Heart left ventricle (tissue), 16 donors: Measurements from ENCODE around the gene CD59. TPM values are rescaled to one million over a fixed set of nuclear protein-coding genes. Genes with fewer than 3 reads are reported as not detected.
A peak's percentile ranks its signal among the peaks of the same experiment; 100 is the strongest.

Source experiments
- ATAC-seq, 4 donors: fragments of 200-7000 bp; cut with Tn5 transposase; one replicate each; pipeline ENCODE4 v1.9.1; 2020 to 2022; ENCODE audit warnings: moderate library complexity in 4 of 4, mild to moderate bottlenecking in 3 of 4, moderate number of reproducible peaks in 1 of 4
- DNase-seq, 5 donors: peaks; one replicate each; pipeline ENCODE4 v3.0.0-alpha.2; 2020
- H3K27ac ChIP-seq, 12 donors: fragments of 200-600 bp; sonication (generic) in 4 of 12; one replicate each; pipeline versions ENCODE4 v1.5.0 to v1.8.0; 2016 to 2022; ENCODE audit warnings: mild to moderate bottlenecking in 2 of 12
- H3K27me3 ChIP-seq, 9 donors: fragments of 200-600 bp; sonication (generic) in 2 of 9; one replicate each; pipeline versions ENCODE4 v1.5.1 to v1.8.0; 2016 to 2022; ENCODE audit warnings: mild to moderate bottlenecking in 3 of 9
- H3K36me3 ChIP-seq, 9 donors: fragments of 200-600 bp; sonication (generic) in 2 of 9; one replicate each; pipeline versions ENCODE4 v1.5.0 to v1.8.0; 2018 to 2022; ENCODE audit warnings: mild to moderate bottlenecking in 2 of 9
- H3K4me1 ChIP-seq, 12 donors: fragments of 200-600 bp; sonication (generic) in 4 of 12; one replicate each; pipeline versions ENCODE4 v1.5.0 to v1.8.0; 2016 to 2022; ENCODE audit warnings: mild to moderate bottlenecking in 3 of 12
- H3K4me3 ChIP-seq, 12 donors: fragments of 200-600 bp; sonication (generic) in 4 of 12; one replicate each; pipeline versions ENCODE4 v1.5.0 to v1.8.0; 2017 to 2022; ENCODE audit warnings: mild to moderate bottlenecking in 9 of 12, moderate library complexity in 4 of 12
- H3K9me3 ChIP-seq, 12 donors: fragments of 200-600 bp; sonication (generic) in 4 of 12; one replicate each; pipeline versions ENCODE4 v1.5.0 to v1.8.0; 2016 to 2022; ENCODE audit warnings: mild to moderate bottlenecking in 1 of 12
- CTCF ChIP-seq, 12 donors: fragments of 200-600 bp; sonication (generic) in 4 of 12; IDR thresholded peaks; one replicate each; pipeline versions ENCODE4 v1.5.0 to v1.8.0; 2018 to 2022; ENCODE audit warnings: antibody characterized with exemption in 12 of 12, mild to moderate bottlenecking in 5 of 12
- POLR2A ChIP-seq, 2 donors: fragments of 450-650 bp; IDR thresholded peaks; one replicate each; pipeline ENCODE4 v1.6.1; 2017; ENCODE audit warnings: antibody characterized with exemption in 2 of 2, mild to moderate bottlenecking in 2 of 2, moderate library complexity in 2 of 2
- WGBS, 4 donors: extraction: QIAGEN DNeasy Blood & Tissue Kit in 2 of 4; methylation state at CpG; one replicate each; pipeline versions ENCODE4 v1.1.5 to v1.1.7; 2013 to 2018; 5-methylcytosine and 5-hydroxymethylcytosine counted together
- intact Hi-C, 10 donors: fragments of 100-400 bp; cut with DNase I; formaldehyde crosslinking; loops; one replicate each; pipeline versions ENCODE4 v1.11.1 to v1.14.2; 2022
- polyA plus RNA-seq, 2 donors: library from polyadenylated mRNA; stranded (reverse); fragments of 200-250 nt; gene quantifications; one replicate each; pipeline ENCODE4 v1.2.3, GENCODE V29; 2013
- total RNA-seq, 9 donors: library from RNA; depleted of rRNA in 2 of 9; stranded (reverse); fragments of >200 nt in 2 of 9; fragmentation: NEBNext Ultra II Directional in 3 of 9; extraction: Animal tissue kit (Norgen Biotek cat#: 25700) in 3 of 9; gene quantifications; one replicate each; pipeline versions ENCODE4 v1.1.0 to v1.2.4, GENCODE V29; 2016 to 2023
- donor health status: ischemic (EF 13 %, LVEDD 7.1; RV severe dilation, severe dysfunction).
- donor health status: healthy with polysubstance abuse.
- donor health status: DM: no; HTN: yes; CAD: no.
- donor health status: DM: no; HTN: no; CAD: no.
- donor health status: ischemic (EF 25% LVEDD 6.9; RV normal size, moderate dysfunction).
- donor health status: ischemic (EF 25% LVEDD 5.7; RV mildly dilated, moderate dysfunction).
- donor health status: healthy.
- donor health status: DM: yes; HTN: yes; CAD: no.
- donor health status: ischemic (EF 35%, LVEDD 5.7; RV mildly dilated, moderate dysfunction).
- donor health status: nonischemic (EF 11% LVEDD 7.7; RV severe dilation, severe dysfunction).
- donor health status: DM: yes; HTN: yes; CAD: no.
- donor health status: PGD.
- donor health status: ischemic (EF 29% LVEDD 5.4; RV normal size, mild dysfunction).
- donor health status: nonischemic (EF 23%, LVEDD 6.1; RV moderate dilation, normal function).

Gene CD59
- total and polyA plus RNA-seq, 11 donors, result 133 to 1,434 (median 930) TPM

- intact Hi-C loops, result no loop called here
- ATAC-seq (no peak), DNase-seq (no peak)
- WGBS, 4 donors, result 50 to 55% (median 53%) methylated on average over 4 of the region's 4 CpGs
- Histone ChIP-seq H3K4me3 (peak overlapping the region in 1 of 12 donors; percentile 96), H3K36me3 (peaks cover 0 to 36% (median 32%) of the 10 kb centered on the region in 9 donors), H3K27ac (peak overlapping the region in 1 of 12 donors; percentile 3), H3K4me1 (peaks cover 5 to 54% (median 30%) of the 10 kb centered on the region in 12 donors), H3K9me3 (no peaks in the 10 kb centered on the region), H3K27me3 (peaks cover 0 to 6% (median 0%) of the 10 kb centered on the region in 9 donors)
- TF ChIP-seq CTCF (IDR thresholded peaks at IDR 0.05), result no peak
- no peak for TF ChIP-seq POLR2A (IDR thresholded peaks at IDR 0.05)
These were observed 36.1 kb upstream of the CD59 start for GRCh38 chr11:33772300-33772699.

GRCh38 chr11:33770236-33770635 is 34.0 kb upstream of the CD59 start:
- peaks cover 0 to 56% (median 52%) of the 10 kb centered on the region in 9 donors for H3K36me3 ChIP-seq
- TF ChIP-seq POLR2A (IDR thresholded peaks at IDR 0.05), result no peak
- TF ChIP-seq CTCF (IDR thresholded peaks at IDR 0.05), result no peak
- WGBS, 4 donors, result 42 to 58% (median 44%) methylated on average over 2 of the region's 2 CpGs

GRCh38 chr11:33769542-33769941 is 33.3 kb upstream of the CD59 start:
- Histone ChIP-seq H3K27me3 (no peaks in the 10 kb centered on the region), H3K9me3 (no peaks in the 10 kb centered on the region), H3K4me3 (no peak overlapping the region), H3K4me1 (peaks cover 5 to 44% (median 21%) of the 10 kb centered on the region in 12 donors), H3K36me3 (peaks cover 0 to 63% (median 59%) of the 10 kb centered on the region in 9 donors), H3K27ac (no peak overlapping the region)
- ATAC-seq (no peak), DNase-seq (no peak)
- 79 to 87% (median 84%) methylated on average over 4 of the region's 4 CpGs for WGBS, 4 donors
- intact Hi-C loops, result no loop called here
- TF ChIP-seq POLR2A (IDR thresholded peaks at IDR 0.05) (no peak), CTCF (IDR thresholded peaks at IDR 0.05) (no peak)

More at GRCh38 chr11:33770236-33770635, 34.0 kb upstream of the CD59 start:
- no peaks in the 10 kb centered on the region for H3K9me3 ChIP-seq
- ATAC-seq, result no peak
- H3K4me1 ChIP-seq, result peaks cover 5 to 50% (median 25%) of the 10 kb centered on the region in 12 donors
- intact Hi-C loops, result no loop called here
- DNase-seq, result no peak
- peaks cover 0 to 4% (median 0%) of the 10 kb centered on the region in 9 donors for H3K27me3 ChIP-seq
- H3K4me3 ChIP-seq, result no peak overlapping the region
- no peak overlapping the region for H3K27ac ChIP-seq

GRCh38 chr11:33767624-33768023 is 31.4 kb upstream of the CD59 start:
- intact Hi-C loops, result no loop called here

More at GRCh38 chr11:33767624-33768023, 31.4 kb upstream of the CD59 start:
- WGBS, 4 donors, result 86 to 94% (median 88%) methylated on average over 4 of the region's 4 CpGs
- H3K4me1 ChIP-seq, result peaks cover 0 to 33% (median 14%) of the 10 kb centered on the region in 12 donors
- peaks cover 0 to 83% (median 77%) of the 10 kb centered on the region in 9 donors for H3K36me3 ChIP-seq
- no peak overlapping the region for H3K27ac ChIP-seq
- no peaks in the 10 kb centered on the region for H3K27me3 ChIP-seq
- no peak overlapping the region for H3K4me3 ChIP-seq
- DNase-seq (no peak), ATAC-seq (no peak)
- TF ChIP-seq POLR2A (IDR thresholded peaks at IDR 0.05), result no peak
- TF ChIP-seq CTCF (IDR thresholded peaks at IDR 0.05), result no peak
- H3K9me3 ChIP-seq, result peaks cover 0 to 16% (median 0%) of the 10 kb centered on the region in 12 donors
